HG02943 (cell line): ENCODE data around the gene SLCO4A1.
A peak's percentile ranks its signal among the peaks of the same experiment; 100 is the strongest.

Experiments
- ATAC-seq: cut with Tn5 transposase; IDR thresholded peaks from one replicate; pipeline ENCODE4 v1.9.1; 2021; ENCODE audit warnings: mild to moderate bottlenecking, low read depth, moderate library complexity; ENCODE audit not compliant: unreplicated experiment

Gene SLCO4A1, protein sequence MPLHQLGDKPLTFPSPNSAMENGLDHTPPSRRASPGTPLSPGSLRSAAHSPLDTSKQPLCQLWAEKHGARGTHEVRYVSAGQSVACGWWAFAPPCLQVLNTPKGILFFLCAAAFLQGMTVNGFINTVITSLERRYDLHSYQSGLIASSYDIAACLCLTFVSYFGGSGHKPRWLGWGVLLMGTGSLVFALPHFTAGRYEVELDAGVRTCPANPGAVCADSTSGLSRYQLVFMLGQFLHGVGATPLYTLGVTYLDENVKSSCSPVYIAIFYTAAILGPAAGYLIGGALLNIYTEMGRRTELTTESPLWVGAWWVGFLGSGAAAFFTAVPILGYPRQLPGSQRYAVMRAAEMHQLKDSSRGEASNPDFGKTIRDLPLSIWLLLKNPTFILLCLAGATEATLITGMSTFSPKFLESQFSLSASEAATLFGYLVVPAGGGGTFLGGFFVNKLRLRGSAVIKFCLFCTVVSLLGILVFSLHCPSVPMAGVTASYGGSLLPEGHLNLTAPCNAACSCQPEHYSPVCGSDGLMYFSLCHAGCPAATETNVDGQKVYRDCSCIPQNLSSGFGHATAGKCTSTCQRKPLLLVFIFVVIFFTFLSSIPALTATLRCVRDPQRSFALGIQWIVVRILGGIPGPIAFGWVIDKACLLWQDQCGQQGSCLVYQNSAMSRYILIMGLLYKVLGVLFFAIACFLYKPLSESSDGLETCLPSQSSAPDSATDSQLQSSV

GRCh38 chr20:62642051-62642665 is at the start of gene SLCO4A1:
SLCO4A1 (plus strand) TSS chr20:62642503; CDS start chr20:62656455, 13,952 bp downstream.
- peak; percentile 56 for ATAC-seq

DNA sequence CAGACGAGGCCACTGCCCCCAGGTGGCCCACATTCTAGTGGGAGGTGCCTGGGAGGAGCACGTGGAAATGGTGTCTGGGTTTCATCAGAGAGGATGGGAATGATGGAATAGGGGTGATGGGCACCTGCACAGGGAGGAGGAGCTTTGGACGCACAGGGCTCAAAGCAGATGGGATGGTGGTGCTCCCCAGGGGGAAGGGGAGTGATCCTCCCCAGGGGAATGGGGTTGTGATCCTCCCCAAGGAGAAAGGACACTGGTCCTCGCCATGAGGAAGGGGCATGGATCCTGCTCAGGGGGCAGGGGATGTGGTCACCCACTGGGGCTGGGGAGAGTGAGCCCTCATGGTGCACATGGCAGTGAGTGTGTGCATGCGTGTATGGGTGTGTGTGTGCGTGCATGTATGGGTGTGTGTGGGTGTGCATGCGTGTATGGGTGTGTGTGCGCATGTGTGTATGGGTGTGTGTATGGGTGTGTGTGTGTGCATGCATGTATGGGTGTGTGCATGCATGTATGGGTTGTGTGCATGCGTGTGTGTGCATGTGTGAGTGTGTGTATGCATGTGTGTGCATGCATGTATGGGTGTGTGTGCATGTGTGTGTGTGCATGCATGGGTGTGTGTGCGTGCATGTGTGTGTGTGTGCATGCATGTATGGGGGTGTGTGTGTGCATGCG is 49.7 kb upstream of the SLCO4A1 start:
- no peak for ATAC-seq

DNA sequence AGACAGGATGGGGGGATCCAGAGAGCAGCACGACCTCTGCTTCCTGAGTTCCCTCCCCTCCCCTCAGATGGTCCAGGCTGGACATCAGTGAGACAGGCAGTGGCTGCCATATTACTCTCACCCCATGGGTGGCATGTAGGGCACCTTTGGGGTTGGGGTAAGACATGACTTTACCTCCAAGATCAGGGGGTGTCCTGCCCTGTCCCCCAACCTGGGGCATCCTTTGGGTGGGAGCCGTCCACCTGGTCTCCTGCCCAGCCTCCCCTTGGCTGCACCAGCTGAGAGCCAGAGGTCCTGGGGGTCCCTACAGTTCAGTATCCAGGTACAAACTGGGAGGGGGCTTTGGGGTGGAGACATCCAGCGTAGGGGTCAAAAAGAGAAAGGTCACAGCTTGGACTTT is 48.7 kb upstream of the SLCO4A1 start:
- no peak for ATAC-seq

DNA sequence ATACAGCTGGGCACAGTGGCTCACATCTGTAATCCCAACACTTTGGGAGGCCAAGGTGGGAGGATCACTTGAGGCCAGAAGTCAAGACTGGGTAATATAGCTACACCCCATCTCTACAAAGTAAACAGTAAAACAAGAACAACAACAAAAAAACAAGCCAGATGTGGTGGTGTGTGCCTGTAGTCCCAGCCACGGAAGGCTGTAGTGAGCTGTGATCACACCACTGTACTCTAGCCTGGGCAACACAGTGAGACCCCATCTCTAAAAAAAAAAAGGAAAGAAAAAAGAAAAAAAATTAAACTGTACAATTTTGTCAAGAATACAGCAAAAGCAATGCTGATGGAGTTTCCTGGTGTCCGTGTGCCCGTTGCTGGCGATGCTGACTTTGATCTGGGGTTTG is 47.2 kb upstream of the SLCO4A1 start:
- ATAC-seq = no peak

- no peak for ATAC-seq
These were observed 46.8 kb upstream of the SLCO4A1 start for GRCh38 chr20:62595491-62595890.

- ATAC-seq = no peak
These were observed 45.8 kb upstream of the SLCO4A1 start for GRCh38 chr20:62596486-62596885.

GRCh38 chr20:62596921-62597320 is 45.4 kb upstream of the SLCO4A1 start:
- no peak for ATAC-seq

- ATAC-seq = no peak
These were observed 44.7 kb upstream of the SLCO4A1 start for GRCh38 chr20:62597416-62598115.

GRCh38 chr20:62598761-62599194 is 43.5 kb upstream of the SLCO4A1 start:
- no peak for ATAC-seq

GRCh38 chr20:62599216-62600110 is 42.8 kb upstream of the SLCO4A1 start:
- no peak for ATAC-seq

GRCh38 chr20:62601172-62601571 is 41.1 kb upstream of the SLCO4A1 start:
- no peak for ATAC-seq

DNA sequence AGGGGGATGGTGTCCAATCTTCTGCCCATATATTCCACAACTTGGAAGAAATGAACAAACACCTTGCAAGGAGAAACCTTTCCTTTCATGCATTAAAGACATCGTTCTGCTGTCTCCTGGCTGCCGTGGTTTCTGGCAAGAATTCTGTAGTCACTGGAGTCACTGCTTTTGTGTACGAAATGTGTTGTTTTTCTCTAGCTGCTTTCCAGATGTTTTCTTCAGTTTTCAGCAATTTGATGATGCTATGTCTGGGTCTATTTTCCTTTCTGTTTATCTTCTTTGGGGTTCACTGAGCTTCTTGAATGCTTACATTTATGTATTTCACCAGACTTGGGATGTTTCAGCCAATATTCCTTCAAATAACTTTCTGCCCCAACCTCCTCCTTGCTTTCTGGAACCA is 40.6 kb upstream of the SLCO4A1 start:
- ATAC-seq = no peak

DNA sequence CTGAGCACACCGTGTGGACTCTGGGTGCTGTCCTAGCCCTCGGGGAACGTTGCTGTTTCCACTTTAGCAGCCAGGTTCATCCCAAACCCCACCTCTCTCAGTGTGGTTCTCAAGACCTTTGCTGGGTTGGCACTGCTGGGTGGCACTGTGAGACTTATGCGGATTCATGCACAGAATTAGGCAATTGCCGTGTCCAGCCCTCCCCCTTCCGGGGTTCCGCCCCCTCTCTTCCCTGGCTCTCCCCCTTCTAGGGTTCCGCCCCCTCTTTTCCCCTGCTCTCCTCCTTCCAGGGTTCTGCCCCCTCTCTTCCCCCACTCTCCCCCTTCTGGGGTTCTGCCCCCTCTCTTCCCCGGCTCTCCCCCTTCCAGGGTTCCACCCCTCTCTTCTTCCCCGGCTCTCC is 39.8 kb upstream of the SLCO4A1 start:
- no peak for ATAC-seq

DNA sequence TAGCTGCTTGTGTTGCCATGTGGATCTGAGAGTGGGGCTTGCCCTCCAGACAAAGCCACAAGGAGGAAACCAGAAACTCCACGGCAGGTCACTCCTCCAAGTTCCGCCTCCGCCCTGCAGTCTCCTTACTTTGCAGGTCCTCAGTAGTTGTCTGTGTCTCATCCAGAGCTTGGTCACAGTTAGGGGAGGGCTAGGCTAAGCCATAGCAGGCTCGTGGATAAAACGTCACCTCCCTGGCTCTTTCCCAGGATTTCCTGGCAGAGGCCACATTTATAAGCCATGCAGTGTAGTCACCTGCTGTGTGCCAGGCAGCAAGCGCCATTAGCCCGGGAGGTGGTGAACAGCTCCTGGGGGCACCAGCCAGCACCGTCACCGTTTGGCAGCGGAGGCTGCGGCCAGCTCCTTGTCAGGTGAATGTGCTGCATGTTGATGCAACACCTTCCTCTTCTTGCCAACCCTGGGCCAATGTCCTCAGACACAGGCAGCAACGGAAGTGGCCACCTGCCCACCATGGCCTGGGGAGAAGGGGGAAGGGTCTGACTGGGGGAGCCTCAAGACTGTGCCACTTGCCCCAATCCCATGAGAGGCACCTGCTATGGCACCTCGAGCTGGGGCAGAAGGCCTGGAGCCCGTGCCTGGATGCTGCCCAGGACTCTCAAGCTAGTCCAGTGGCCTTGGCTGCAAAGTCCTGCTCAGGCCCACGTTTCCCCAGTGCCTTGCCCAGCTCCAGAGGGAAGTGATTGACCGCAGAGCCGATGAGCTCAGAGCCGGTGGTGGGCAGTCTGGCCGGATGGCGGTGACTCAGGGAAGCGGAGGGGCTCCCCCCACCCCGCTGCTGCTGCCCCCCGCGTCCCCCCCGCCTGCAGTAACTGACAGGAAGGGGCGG is 39.0 kb upstream of the SLCO4A1 start:
- ATAC-seq = no peak

DNA sequence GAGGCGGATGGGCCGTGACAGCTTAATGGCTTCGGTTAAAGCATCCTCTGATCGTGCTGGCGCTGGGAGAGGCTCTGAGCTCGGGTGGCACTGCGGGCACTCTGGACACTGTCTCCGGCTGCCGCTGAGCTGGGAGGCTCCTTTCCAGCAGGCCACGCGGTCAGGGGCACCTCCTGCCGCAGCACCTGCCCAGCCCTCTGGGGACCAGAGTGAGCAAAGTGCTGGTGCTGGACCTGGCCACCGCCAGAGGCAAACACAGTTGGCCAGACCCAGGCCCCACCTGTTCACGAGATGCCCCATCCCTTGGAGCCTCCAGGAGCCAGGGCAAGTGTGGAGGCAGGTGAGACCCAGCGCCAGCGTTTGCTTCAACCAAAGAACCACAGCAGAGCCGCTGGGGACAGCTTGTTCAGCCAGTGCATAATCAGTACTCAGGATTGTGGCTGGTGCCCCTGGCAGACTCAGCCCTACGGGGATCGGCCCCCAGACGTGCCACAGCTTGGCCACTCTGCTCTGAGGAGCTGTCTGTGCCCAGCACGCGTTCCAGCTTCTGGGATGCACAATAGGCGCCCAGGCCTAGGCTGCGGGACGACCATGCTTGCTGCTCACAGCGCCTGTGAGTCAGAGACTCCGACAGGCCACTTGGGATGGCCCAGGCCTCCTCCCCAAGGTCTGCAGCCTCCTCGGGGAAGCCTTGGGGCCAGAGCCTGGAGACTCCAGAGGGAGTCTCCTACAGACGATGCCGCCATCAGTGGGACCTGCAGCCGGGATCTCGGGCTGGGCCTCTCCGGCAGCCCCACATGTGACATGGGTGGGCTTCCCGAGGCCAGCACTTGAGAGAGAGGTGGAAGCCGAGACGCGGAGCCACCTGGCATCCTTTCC is 38.2 kb upstream of the SLCO4A1 start:
- no peak for ATAC-seq

GRCh38 chr20:62604796-62605195 is 37.5 kb upstream of the SLCO4A1 start:
- ATAC-seq = no peak

DNA sequence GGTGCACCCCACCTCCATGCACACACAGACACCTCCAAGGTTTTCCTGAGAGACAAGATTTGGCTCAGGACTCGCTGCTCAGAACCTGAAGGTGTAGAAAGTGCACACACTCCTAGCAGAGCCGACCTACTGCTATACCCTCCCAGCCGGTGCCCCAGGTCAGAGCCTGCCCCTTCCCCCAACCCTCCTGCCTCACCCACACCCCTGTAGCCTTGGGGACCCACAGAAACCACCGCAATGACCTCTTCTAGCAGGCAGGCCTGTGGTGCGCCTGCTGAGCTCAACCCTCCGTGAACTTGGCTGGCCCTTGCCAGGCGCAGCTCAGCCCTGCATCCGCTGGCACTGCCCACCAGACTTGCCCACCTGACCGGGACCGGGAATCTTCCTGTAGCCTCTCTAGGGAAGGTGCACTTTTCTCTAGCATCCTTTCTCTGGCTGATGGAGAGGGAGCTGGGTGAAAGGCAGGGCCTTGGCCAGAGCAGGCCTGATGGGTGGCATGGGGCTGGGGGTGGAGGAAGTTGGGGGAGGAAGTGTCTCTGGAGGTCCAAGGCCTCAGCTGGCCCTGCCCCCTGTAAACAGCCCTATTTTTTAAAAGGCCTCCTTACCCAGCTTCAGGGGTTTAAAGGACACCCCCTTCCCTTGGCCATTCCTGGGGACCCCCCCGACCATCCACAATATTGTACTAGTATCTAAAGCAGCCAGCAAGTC is 36.9 kb upstream of the SLCO4A1 start:
- no peak for ATAC-seq
